HG02759 (cell line): ENCODE measurements around the gene FUBP3.

ENCODE experiments used
- ATAC-seq: cut with Tn5 transposase; IDR thresholded peaks from one replicate; pipeline ENCODE4 v1.9.1; 2021; ENCODE audit warnings: mild to moderate bottlenecking, moderate library complexity; ENCODE audit not compliant: unreplicated experiment

Gene FUBP3

DNA sequence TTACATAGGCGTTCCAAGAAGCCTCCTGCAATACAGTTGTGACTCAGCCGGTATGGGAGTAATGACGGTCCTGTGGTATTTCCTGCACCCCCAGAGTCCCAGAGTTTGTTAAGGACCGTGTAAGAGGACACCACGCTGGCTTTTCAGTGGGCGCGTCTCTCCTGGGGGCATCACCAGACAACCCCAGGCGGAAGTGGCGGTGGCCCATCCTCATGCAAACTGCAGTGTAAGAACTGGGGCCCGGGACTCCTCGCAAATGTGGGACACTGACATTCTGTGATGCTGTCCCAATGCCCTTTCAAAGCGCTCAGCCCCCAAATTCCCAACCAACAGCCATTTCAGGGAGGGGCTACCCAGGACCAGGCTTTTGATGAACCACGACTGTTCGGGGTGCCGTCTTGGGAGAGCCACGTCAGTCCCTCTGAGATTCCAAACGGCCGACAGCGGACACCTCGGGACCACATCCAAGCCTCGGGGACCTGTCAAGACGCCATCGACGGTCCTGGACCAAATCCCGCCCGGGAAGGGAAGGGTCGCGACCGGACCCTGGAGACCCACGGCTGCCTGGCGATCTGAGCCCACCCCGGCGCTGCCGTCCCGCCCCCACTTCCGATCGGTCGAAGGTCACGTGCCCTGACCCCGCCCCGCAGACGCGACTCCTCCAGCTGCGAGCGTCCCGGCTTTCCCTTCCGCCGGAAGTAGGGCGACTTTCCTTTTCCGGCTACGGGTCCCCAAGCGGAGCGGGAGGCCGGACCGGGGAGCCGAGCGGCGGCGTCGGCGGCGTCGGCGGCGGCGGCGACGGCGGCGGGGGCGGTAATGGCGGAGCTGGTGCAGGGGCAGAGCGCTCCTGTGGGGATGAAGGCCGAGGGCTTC, at the start of gene FUBP3:
FUBP3 (plus strand) TSS at position 713 of the 873 bp plus-strand sequence; CDS start at position 817, 104 bp downstream.
- ATAC-seq: peak; percentile 90

- ATAC-seq: no peak
Measured at GRCh38 chr9:130530938-130531337, 48.4 kb upstream of the FUBP3 start.

DNA sequence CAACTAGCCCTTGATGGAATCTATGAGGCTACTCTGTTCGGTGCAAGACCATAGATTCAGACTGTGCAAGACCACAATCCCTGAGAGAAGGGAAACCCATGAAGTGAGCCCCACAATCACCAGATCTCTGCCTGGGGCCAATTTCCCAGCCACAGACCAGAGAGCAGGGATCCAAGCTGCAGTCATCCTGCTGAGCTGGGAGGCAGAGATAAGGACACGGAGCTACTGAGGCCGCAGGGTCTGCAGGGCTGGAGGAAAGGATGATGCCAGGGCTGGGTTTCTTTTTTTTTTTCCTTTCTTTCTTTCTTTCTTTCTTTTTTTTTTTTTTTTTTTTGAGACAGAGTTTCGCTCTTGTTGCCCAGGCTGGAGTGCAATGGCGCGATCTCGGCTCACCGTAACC, 47.7 kb upstream of the FUBP3 start:
- no peak for ATAC-seq

- no peak for ATAC-seq
Measured at GRCh38 chr9:130532426-130533080, 46.8 kb upstream of the FUBP3 start.

DNA sequence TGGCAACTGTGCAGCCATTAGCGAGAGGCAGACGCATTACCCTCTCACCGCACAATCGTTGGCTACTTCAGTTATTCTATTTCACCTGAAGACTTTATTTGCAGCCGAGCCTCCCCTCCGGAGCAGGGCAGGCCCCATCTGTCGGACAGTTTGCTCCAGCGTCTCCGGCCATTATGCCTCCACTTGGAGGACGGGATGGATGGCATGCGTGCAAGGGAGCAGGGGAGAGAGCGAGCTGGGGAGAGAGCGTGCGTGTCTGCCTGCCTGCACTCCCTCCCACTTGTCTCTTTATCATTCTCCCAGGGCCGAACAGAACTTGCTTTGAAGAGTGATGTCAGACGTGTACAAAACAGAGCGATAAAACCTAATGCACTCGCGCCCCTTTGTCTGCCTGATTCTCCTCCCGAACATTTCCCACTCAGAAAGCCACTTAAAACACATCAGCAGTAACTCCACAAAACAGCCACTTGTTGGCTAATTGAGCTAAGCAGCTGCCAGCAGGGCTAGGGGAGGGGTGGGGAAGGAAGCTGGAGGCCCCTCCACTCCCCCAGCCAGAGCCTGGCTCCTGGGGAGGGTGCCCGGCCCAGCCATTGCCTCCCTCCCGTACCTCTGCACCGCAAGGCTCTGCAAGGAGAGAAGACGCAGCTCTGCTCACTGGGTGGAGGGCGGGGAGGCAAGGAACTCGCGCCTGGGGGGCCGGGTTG, 43.4 kb upstream of the FUBP3 start:
- ATAC-seq: no peak

- no peak for ATAC-seq
Measured at GRCh38 chr9:130536701-130537107, 42.7 kb upstream of the FUBP3 start.

DNA sequence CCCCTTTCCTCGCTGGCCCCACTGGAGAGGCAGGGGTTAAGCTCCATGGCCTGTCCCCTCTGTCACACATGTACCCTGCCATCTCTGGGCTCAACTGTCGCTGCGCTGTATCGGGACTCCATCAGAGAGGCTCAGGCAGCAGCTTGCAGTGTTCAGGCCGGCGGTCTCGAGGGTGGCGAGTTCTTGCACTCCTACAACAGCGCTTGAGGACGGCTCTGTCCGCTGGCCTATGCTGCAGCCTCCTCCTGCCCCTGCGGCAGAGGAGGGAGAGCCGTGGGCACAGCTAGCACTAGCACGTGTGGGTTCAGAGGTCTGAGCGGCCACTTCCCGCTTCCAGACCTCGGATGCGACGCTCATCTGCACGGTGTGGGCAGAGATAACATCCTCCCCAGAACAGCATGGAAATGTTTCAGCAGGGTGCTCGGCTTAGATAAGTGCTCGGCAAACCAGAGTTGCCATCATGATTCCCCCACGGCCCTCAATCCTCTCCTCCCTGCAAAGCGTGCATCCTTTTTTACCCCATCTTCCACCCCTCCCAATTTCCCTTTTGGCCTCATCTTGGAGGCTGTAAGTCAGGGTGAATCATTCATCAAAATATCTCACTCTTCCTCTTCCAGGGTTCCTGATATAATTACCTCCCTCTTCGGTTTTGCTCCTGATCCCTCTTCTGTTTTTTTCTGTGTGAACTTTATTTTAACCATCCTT, 41.9 kb upstream of the FUBP3 start:
- ATAC-seq: no peak

DNA sequence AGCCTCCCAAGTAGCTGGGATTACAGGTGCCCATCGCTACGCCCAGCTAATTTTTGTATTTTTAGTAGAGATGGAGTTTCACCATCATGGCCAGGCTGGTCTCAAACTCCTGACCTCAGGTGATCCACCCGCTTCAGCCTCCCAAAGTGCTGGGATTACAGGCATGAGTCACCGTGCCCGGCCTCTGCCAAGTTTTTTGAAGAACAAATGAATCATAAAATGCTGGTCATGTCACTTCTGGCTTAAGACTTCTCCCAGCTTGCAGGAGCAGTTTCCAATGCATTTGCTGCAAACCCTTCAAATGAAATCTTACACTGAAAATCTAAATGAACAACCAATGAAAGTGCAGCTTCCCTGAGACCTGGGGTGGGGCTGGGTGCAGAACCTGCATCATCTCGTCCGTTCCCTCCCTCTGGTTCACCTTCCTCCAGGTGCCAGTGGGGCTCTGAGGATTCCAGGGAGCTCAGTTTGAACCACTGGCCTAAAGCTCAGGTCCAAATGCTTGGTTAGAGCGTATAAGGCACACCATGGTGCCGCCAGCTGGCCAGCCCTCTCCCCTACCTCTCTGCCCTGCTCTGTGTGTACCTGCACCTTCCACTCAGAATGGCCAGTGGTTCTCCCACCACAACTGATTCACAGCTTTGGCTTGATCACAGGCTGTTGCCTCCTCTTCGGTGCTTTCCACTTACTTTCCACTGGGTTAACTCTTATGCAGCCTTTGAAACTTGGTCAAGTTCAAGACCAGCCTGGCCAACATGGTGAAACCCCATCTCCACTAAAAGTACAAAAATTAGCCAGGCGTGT, 39.8 kb upstream of the FUBP3 start:
- ATAC-seq: no peak

GRCh38 chr9:130541533-130541932, 37.8 kb upstream of the FUBP3 start:
- ATAC-seq: no peak

DNA sequence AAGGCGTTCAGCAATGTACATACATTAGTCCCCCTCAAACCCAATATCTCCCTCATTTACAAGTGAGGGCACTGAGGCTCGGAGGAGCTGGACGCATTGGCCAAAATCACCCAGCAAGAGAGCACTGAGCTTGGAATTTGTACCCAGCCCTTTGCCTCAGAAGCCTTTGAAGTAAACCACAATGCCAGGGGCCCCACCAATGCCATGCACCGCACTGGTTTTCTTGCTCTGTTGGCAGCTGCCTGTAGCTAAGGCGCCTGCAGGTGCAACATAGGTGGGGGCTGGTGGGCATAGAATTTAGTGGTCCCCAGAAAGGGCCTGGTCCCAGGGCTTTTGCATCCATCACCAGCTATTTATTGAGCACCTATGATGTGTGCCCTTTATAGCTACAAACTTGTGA, 37.3 kb upstream of the FUBP3 start:
- no peak for ATAC-seq

- no peak for ATAC-seq
Measured at GRCh38 chr9:130542457-130543228, 36.7 kb upstream of the FUBP3 start.

- no peak for ATAC-seq
Measured at GRCh38 chr9:130543368-130543767, 36.0 kb upstream of the FUBP3 start.

GRCh38 chr9:130543859-130544258, 35.5 kb upstream of the FUBP3 start:
- ATAC-seq: no peak

DNA sequence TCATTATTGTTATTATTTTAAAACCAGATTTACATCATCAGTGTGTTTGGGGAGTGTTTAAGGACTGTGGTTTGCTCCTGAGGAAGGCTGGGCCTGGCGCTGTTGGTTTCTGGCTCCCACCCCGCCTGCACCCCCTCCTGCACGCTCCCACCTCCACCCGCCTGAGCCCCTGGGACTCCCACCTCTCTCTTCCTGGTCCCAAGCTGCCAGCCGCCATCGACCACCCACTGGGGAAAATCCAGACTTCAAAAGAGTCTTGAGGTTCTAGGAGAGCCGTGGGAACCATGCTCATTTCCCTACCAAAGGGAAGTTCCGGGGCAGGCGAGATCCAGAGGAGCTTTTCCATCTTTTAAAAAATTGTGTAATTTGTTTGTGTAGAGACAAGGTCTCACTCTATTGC, 35.0 kb upstream of the FUBP3 start:
- no peak for ATAC-seq

DNA sequence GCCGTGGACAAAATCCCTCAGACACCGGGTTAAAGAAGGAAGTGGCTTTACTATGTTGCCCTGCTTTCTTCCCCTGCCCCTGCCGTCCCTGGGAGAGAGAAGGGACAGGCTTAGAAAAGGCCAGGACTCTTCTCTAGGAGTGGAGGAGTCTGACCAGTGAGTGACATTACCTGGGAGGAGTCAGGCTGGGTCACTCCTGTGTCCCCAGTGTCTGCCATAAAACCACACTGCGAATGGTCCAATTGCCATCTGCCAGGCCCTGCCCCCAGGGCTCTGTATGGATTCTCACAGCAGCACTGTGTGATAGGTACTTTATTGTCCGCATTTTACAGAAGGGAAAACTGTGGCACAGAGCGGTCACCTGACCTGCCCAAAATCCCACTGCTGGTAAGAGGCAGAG, 31.3 kb upstream of the FUBP3 start:
- no peak for ATAC-seq

GRCh38 chr9:130549093-130549735, 30.2 kb upstream of the FUBP3 start:
- no peak for ATAC-seq

DNA sequence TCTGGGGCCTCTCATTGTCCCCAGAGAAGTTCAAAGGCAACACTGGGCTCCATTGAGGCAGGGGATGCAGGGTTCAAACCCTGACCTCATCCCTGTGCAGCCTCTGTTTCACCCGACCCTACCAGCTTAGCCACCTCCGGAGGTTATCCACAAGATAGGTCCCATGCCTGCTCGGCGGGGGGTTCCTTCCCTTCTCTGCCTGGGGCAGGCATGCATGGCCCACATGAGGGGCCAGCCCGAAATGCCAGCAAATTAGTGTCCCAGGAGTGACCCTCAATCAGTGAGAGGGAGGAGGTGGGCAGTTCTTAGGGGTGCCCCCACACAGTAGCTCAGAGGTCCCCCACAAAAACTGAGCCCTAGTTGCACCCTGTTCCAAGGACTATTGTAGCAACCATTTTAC, 24.8 kb upstream of the FUBP3 start:
- ATAC-seq: no peak

DNA sequence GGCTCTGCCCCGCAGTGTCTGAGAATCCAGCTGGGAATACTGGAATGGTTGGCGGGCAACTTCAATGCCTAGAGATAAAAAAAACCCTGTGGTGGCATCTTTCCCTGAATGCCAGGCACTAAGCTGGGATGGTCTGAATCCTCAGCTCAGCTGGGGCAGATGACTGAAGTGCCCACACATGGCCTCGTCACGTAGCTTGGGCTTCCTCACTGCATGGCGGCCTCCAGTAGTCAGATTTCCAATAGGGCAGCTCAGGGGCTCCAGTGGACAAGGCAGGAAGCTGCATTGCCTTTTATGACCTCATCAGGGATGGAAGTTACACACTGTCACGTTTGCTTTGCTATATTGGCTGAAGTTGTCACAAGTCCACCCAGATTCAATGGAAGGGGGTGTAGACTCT, 24.3 kb upstream of the FUBP3 start:
- no peak for ATAC-seq

DNA sequence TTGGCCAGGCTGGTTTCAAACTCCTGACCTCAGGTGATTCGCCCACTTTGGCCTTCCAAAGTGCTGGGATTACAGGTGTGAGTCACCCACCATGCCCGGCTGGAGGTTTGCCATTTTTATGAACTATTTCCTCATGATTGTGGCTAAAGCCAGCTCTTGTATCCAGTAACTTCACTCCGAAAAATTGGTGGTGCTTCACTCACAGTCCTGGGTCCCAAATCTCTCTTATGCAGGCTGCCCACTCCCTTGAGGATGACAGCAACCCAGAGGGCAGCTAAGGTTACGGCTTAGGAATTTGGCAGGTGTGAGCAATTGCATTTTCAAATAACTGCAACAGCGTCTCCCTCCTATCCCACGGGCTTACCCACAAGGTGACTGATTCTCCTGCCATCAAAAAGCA, 23.4 kb upstream of the FUBP3 start:
- no peak for ATAC-seq
